KOPT-K1 (cell line): ENCODE data around the gene MAPK14.
A peak's percentile ranks its signal among the peaks of the same experiment; 100 is the strongest.
"Not testable (repeated sequence)": the region's sequence is repeated elsewhere in the genome, so short reads cannot be mapped to it uniquely, and the experiment has no call there.

Experiments
- H3K27ac ChIP-seq: fragments of 200-600 bp; sonication (generic); 2 replicates; pipeline ENCODE4 v1.5.1; 2016; ENCODE audit warnings: antibody characterized with exemption, mild to moderate bottlenecking, low read depth, low read length; ENCODE audit not compliant: poor library complexity, severe bottlenecking
- H3K36me3 ChIP-seq: fragments of 200-600 bp; sonication (generic); 2 replicates; pipeline ENCODE4 v1.5.1; 2017; ENCODE audit warnings: antibody characterized with exemption, mild to moderate bottlenecking, low read length, moderate library complexity; ENCODE audit not compliant: insufficient read depth
- H3K9me3 ChIP-seq: fragments of 200-600 bp; sonication (generic); 2 replicates; pipeline ENCODE4 v1.5.1; 2017; ENCODE audit warnings: antibody characterized with exemption, low read length, mild to moderate bottlenecking; ENCODE audit not compliant: insufficient read depth, poor library complexity, severe bottlenecking

MAPK14 gene

GRCh38 chr6:36123270-36124139, 95.9 kb downstream of the MAPK14 start:
- Histone ChIP-seq H3K9me3 (no peaks in the 10 kb centered on the region), H3K36me3 (no peaks in the 10 kb centered on the region), H3K27ac (peak overlapping the region; percentile 40)

GRCh38 chr6:36124346-36124745, 96.7 kb downstream of the MAPK14 start:
- not testable (repeated sequence) for H3K36me3 ChIP-seq, H3K27ac ChIP-seq, H3K9me3 ChIP-seq

- H3K9me3 ChIP-seq: no peaks in the 10 kb centered on the region
Observed at GRCh38 chr6:36124881-36125280, 97.3 kb downstream of the MAPK14 start.

GRCh38 chr6:36125575-36125974, 98.0 kb downstream of the MAPK14 start:
- H3K36me3 ChIP-seq: no peaks in the 10 kb centered on the region
- no peaks in the 10 kb centered on the region for H3K9me3 ChIP-seq
- H3K27ac ChIP-seq: no peak overlapping the region

More at GRCh38 chr6:36124881-36125280, 97.3 kb downstream of the MAPK14 start:
- Histone ChIP-seq H3K36me3 (no peaks in the 10 kb centered on the region), H3K27ac (no peak overlapping the region)

GRCh38 chr6:36126121-36126520, 98.5 kb downstream of the MAPK14 start:
- no peak overlapping the region for H3K27ac ChIP-seq

GRCh38 chr6:36126553-36127458, 99.2 kb downstream of the MAPK14 start:
- H3K36me3 ChIP-seq: no peaks in the 10 kb centered on the region
- no peak overlapping the region for H3K27ac ChIP-seq
- H3K9me3 ChIP-seq: no peaks in the 10 kb centered on the region

More at GRCh38 chr6:36126121-36126520, 98.5 kb downstream of the MAPK14 start:
- Histone ChIP-seq H3K36me3 (no peaks in the 10 kb centered on the region), H3K9me3 (no peaks in the 10 kb centered on the region)

GRCh38 chr6:36127462-36128016, 99.9 kb downstream of the MAPK14 start:
- no peaks in the 10 kb centered on the region for H3K9me3 ChIP-seq
- no peaks in the 10 kb centered on the region for H3K36me3 ChIP-seq
- no peak overlapping the region for H3K27ac ChIP-seq

GRCh38 chr6:36128073-36128472, 100.5 kb downstream of the MAPK14 start:
- Histone ChIP-seq H3K36me3 (no peaks in the 10 kb centered on the region), H3K27ac (no peak overlapping the region), H3K9me3 (no peaks in the 10 kb centered on the region)

GRCh38 chr6:36128793-36129192, 101.2 kb downstream of the MAPK14 start:
- H3K36me3 ChIP-seq: no peaks in the 10 kb centered on the region
- H3K27ac ChIP-seq: no peak overlapping the region
- H3K9me3 ChIP-seq: no peaks in the 10 kb centered on the region

- H3K36me3 ChIP-seq, H3K9me3 ChIP-seq, H3K27ac ChIP-seq: not testable (repeated sequence)
Observed at GRCh38 chr6:36129334-36129733, 101.7 kb downstream of the MAPK14 start.

GRCh38 chr6:36129941-36130666, 102.5 kb downstream of the MAPK14 start, which contains the start of gene MAPK13:
MAPK13 (plus strand) TSS chr6:36130513; CDS start chr6:36130583, 70 bp downstream.
- Histone ChIP-seq H3K36me3 (no peaks in the 10 kb centered on the region), H3K9me3 (no peaks in the 10 kb centered on the region), H3K27ac (no peak within 1 kb of the TSS)

- Histone ChIP-seq H3K36me3 (no peaks in the 10 kb centered on the region), H3K27ac (no peak overlapping the region), H3K9me3 (no peaks in the 10 kb centered on the region)
Observed at GRCh38 chr6:36130667-36131510, 103.3 kb downstream of the MAPK14 start.

- Histone ChIP-seq H3K36me3 (no peaks in the 10 kb centered on the region), H3K9me3 (no peaks in the 10 kb centered on the region), H3K27ac (peak overlapping the region; percentile 8)
Observed at GRCh38 chr6:36131511-36132245, 104.1 kb downstream of the MAPK14 start.
